Measurements from ENCODE around the gene SPTBN1.

DNA sequence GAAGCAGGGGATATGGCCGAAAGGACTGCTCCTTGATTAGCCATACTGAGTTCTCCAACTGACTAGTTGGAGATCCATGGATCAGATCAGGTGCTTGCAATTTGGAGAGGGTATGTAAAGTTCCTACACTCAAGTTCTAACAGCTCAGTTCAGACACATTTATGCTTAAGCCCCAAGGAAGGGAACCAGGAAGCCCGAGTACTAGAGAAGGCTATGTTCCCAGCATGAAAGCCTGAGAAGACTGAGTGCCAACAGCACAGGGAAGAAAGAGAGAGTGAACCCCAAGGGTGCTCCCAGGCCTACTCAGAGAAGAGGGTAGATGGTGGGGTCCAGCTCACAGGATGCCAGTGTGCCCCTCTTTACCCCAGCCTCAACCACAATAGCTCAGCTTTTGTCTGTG is 16.1 kb upstream of the SPTBN1 start:
- TF ChIP-seq YY1 (IDR thresholded peaks at IDR 0.05; ENCODE audit: low read depth): no peak
- TF ChIP-seq REST (IDR thresholded peaks at IDR 0.05; ENCODE audit: low read depth): no peak
- no peak for TF ChIP-seq NFIC (IDR thresholded peaks at IDR 0.05)
- TF ChIP-seq CREB1 (IDR thresholded peaks at IDR 0.05; ENCODE audit: low read depth): no peak
- no peak for TF ChIP-seq TCF12 (IDR thresholded peaks at IDR 0.05; ENCODE audit: low read depth)
- TF ChIP-seq, protein P1, sequence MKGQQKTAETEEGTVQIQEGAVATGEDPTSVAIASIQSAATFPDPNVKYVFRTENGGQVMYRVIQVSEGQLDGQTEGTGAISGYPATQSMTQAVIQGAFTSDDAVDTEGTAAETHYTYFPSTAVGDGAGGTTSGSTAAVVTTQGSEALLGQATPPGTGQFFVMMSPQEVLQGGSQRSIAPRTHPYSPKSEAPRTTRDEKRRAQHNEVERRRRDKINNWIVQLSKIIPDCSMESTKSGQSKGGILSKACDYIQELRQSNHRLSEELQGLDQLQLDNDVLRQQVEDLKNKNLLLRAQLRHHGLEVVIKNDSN (IDR thresholded peaks at IDR 0.05): no peak
- TF ChIP-seq CEBPB (IDR thresholded peaks at IDR 0.05): no peak
- TF ChIP-seq RAD21 (IDR thresholded peaks at IDR 0.05; ENCODE audit: low read depth): no peak
- no peak for TF ChIP-seq FOXM1 (IDR thresholded peaks at IDR 0.05; ENCODE audit: borderline replicate concordance, low read depth)
